Stomach (tissue), 4 donors: ENCODE measurements around the gene PARD6A.

ENCODE experiments used
- EP300 ChIP-seq: sonication (generic); formaldehyde crosslinking; IDR thresholded peaks from one replicate; pipeline ENCODE4 v1.6.1; 2017; ENCODE audit warnings: antibody characterized with exemption
- POLR2A ChIP-seq, 4 donors: fragments of 450-650 bp; IDR thresholded peaks; one replicate each; pipeline ENCODE4 v1.6.1; 2016; ENCODE audit warnings: antibody characterized with exemption in 4 of 4, control low read depth in 2 of 4, mild to moderate bottlenecking in 1 of 4, moderate library complexity in 1 of 4
- POLR2AphosphoS5 ChIP-seq, 3 donors: sonication (generic); formaldehyde crosslinking; IDR thresholded peaks; one replicate each; pipeline ENCODE4 v1.6.1; 2016; ENCODE audit warnings: antibody characterized with exemption in 3 of 3
- TF ChIP-seq, protein P1 (sequence below), 7 experiments: fragments of 450-650 bp in 4 of 7; fragments of 200-600 bp in 3 of 7; sonication (generic) in 3 of 7; IDR thresholded peaks; one replicate each; pipeline ENCODE4 v1.5.1; 2016 to 2019; ENCODE audit warnings: antibody characterized with exemption in 7 of 7, control low read depth in 2 of 7, mild to moderate bottlenecking in 1 of 7

DNA sequence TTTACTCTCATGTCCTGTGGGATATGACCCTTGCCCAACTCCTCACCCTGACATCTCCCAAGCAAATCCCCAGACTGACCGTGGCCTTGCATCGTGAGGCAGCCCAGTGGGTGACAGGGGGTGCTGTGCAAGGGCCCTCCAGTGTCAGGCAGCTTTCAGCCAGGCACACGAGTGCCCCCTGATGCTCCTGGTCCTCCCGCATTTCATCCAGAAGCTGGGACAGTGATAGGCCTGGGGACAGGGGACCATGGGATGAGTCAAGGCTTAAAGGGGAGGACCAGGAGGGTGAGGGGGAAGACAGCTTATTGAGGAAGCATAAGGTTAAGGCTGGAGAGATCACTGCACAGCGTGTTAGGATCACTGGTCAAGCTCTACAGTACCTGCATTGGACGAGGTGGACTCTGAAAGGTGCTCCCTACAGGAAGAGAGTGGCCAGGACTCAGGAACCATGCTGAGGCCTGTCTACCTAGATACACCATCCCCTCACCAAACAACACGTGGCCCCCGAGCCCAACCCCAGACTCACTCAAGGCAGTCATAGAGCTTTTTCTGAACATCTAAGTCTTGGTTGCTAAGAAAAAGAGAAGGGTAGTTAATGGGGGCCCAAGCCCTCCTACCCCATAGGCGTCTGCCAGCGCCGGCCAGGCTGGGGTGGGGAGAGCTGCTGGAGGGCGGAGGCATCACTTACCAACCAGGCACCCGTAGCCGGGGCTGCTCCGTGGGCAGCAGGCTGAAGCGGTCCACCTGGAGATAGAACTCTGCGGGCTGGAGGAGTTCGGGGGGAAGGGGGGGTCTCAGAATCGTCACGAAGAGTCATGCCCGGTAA is 1.7 kb upstream of the PARD6A start:
- TF ChIP-seq, protein P1, sequence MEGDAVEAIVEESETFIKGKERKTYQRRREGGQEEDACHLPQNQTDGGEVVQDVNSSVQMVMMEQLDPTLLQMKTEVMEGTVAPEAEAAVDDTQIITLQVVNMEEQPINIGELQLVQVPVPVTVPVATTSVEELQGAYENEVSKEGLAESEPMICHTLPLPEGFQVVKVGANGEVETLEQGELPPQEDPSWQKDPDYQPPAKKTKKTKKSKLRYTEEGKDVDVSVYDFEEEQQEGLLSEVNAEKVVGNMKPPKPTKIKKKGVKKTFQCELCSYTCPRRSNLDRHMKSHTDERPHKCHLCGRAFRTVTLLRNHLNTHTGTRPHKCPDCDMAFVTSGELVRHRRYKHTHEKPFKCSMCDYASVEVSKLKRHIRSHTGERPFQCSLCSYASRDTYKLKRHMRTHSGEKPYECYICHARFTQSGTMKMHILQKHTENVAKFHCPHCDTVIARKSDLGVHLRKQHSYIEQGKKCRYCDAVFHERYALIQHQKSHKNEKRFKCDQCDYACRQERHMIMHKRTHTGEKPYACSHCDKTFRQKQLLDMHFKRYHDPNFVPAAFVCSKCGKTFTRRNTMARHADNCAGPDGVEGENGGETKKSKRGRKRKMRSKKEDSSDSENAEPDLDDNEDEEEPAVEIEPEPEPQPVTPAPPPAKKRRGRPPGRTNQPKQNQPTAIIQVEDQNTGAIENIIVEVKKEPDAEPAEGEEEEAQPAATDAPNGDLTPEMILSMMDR (IDR thresholded peaks at IDR 0.05), result no peak
- no peak for TF ChIP-seq POLR2AphosphoS5 (IDR thresholded peaks at IDR 0.05)
- no peak for TF ChIP-seq EP300
- TF ChIP-seq POLR2A (IDR thresholded peaks at IDR 0.05), result no peak
